Suprapubic skin (tissue), 4 donors: ENCODE measurements around the gene ADARB1.

Source experiments
- EP300 ChIP-seq: sonication (generic); formaldehyde crosslinking; IDR thresholded peaks from one replicate; pipeline ENCODE4 v1.6.1; 2017; ENCODE audit warnings: antibody characterized with exemption
- POLR2A ChIP-seq, 2 donors: fragments of 450-650 bp; IDR thresholded peaks; one replicate each; pipeline ENCODE4 v1.6.1; 2017; ENCODE audit warnings: antibody characterized with exemption in 2 of 2, mild to moderate bottlenecking in 2 of 2, moderate library complexity in 2 of 2
- POLR2AphosphoS5 ChIP-seq, 3 donors: sonication (generic); formaldehyde crosslinking; IDR thresholded peaks; one replicate each; pipeline ENCODE4 v1.6.1; 2017; ENCODE audit warnings: antibody characterized with exemption in 3 of 3

GRCh38 chr21:45072738-45073300, 1.6 kb upstream of the ADARB1 start:
- no peak for TF ChIP-seq POLR2AphosphoS5 (IDR thresholded peaks at IDR 0.05)
- no peak for TF ChIP-seq EP300
- TF ChIP-seq POLR2A (IDR thresholded peaks at IDR 0.05) = no peak
